ENCODE results near the gene CELSR1. TPM values are rescaled to one million over a fixed set of nuclear protein-coding genes. Genes with fewer than 3 reads are reported as not detected.
"Not testable (repeated sequence)": the region's sequence is repeated elsewhere in the genome, so short reads cannot be mapped to it uniquely, and the experiment has no call there.

The CELSR1 gene
- total RNA-seq, 1 donor from 2014 or later, result 4.8 TPM

- no peak for DNase-seq (ENCODE audit: low spot score)
These were observed 139.9 kb downstream of the CELSR1 start for GRCh38 chr22:46397514-46397913.

- DNase-seq (ENCODE audit: low spot score), result not testable (repeated sequence)
These were observed 140.4 kb downstream of the CELSR1 start for GRCh38 chr22:46397049-46397448.

- no peak for DNase-seq (ENCODE audit: low spot score)
These were observed 142.3 kb downstream of the CELSR1 start for GRCh38 chr22:46395145-46395544.

- no peak for DNase-seq (ENCODE audit: low spot score)
These were observed 142.8 kb downstream of the CELSR1 start for GRCh38 chr22:46394622-46395021.

- no peak for DNase-seq (ENCODE audit: low spot score)
These were observed 143.5 kb downstream of the CELSR1 start for GRCh38 chr22:46393873-46394272.

- DNase-seq (ENCODE audit: low spot score), result no peak
These were observed 145.1 kb downstream of the CELSR1 start for GRCh38 chr22:46392137-46392844.

GRCh38 chr22:46391486-46392136 is 145.8 kb downstream of the CELSR1 start:
- no peak for DNase-seq (ENCODE audit: low spot score)

- peak; percentile 35 for DNase-seq (ENCODE audit: low spot score)
These were observed 146.6 kb downstream of the CELSR1 start for GRCh38 chr22:46390652-46391301.

- DNase-seq (ENCODE audit: low spot score), result no peak
These were observed 147.2 kb downstream of the CELSR1 start for GRCh38 chr22:46390105-46390651.

- DNase-seq (ENCODE audit: low spot score), result no peak
These were observed 148.3 kb downstream of the CELSR1 start for GRCh38 chr22:46389081-46389480.

- DNase-seq (ENCODE audit: low spot score), result no peak
These were observed 148.8 kb downstream of the CELSR1 start for GRCh38 chr22:46388647-46389046.

GRCh38 chr22:46387748-46388147 is 149.7 kb downstream of the CELSR1 start:
- no peak for DNase-seq (ENCODE audit: low spot score)

GRCh38 chr22:46386312-46386711 is 151.1 kb downstream of the CELSR1 start:
- DNase-seq (ENCODE audit: low spot score), result no peak

- no peak for DNase-seq (ENCODE audit: low spot score)
These were observed 154.9 kb downstream of the CELSR1 start for GRCh38 chr22:46382524-46382923.

GRCh38 chr22:46381731-46382130 is 155.7 kb downstream of the CELSR1 start:
- no peak for DNase-seq (ENCODE audit: low spot score)

- DNase-seq (ENCODE audit: low spot score), result no peak
These were observed 156.3 kb downstream of the CELSR1 start for GRCh38 chr22:46381142-46381541.

- no peak for DNase-seq (ENCODE audit: low spot score)
These were observed 156.8 kb downstream of the CELSR1 start for GRCh38 chr22:46380581-46380980.

- no peak for DNase-seq (ENCODE audit: low spot score)
These were observed 157.4 kb downstream of the CELSR1 start for GRCh38 chr22:46380069-46380468.

- DNase-seq (ENCODE audit: low spot score), result no peak
These were observed 158.1 kb downstream of the CELSR1 start for GRCh38 chr22:46379066-46379930.

GRCh38 chr22:46378426-46379065 is 158.9 kb downstream of the CELSR1 start:
- DNase-seq (ENCODE audit: low spot score), result no peak
